Ammon's horn (tissue), 1 donor: Measurements from ENCODE around the gene PAPPA2.

Source experiments
- DNase-seq: peaks from one replicate; pipeline ENCODE4 v3.0.0-alpha.2; 2016; ENCODE audit warnings: low spot score

The PAPPA2 gene

GRCh38 chr1:176803042-176803441 lies 340.1 kb downstream of the PAPPA2 start:
- no peak for DNase-seq

- no peak for DNase-seq
These were observed 340.6 kb downstream of the PAPPA2 start for GRCh38 chr1:176803596-176803995.

- no peak for DNase-seq
These were observed 346.3 kb downstream of the PAPPA2 start for GRCh38 chr1:176809292-176809691.

- no peak for DNase-seq
These were observed 348.7 kb downstream of the PAPPA2 start for GRCh38 chr1:176811511-176812288.

- no peak for DNase-seq
These were observed 352.6 kb downstream of the PAPPA2 start for GRCh38 chr1:176815621-176816020.

GRCh38 chr1:176816232-176816631 lies 353.3 kb downstream of the PAPPA2 start:
- DNase-seq, result no peak

GRCh38 chr1:176820391-176821031 lies 357.5 kb downstream of the PAPPA2 start:
- no peak for DNase-seq

GRCh38 chr1:176826265-176826664 lies 363.3 kb downstream of the PAPPA2 start:
- DNase-seq, result no peak

GRCh38 chr1:176829261-176829660 lies 366.3 kb downstream of the PAPPA2 start:
- no peak for DNase-seq

- no peak for DNase-seq
These were observed 368.2 kb downstream of the PAPPA2 start for GRCh38 chr1:176831150-176831549.

- no peak for DNase-seq
These were observed 374.7 kb downstream of the PAPPA2 start for GRCh38 chr1:176837708-176838107.

GRCh38 chr1:176838276-176838995 lies 375.5 kb downstream of the PAPPA2 start:
- DNase-seq, result no peak

GRCh38 chr1:176839216-176839615 lies 376.2 kb downstream of the PAPPA2 start:
- no peak for DNase-seq

- no peak for DNase-seq
These were observed 378.3 kb downstream of the PAPPA2 start for GRCh38 chr1:176841238-176841637.

GRCh38 chr1:176843352-176844297 lies 380.6 kb downstream of the PAPPA2 start:
- DNase-seq, result peak; percentile 81

GRCh38 chr1:176847052-176847451 lies 384.1 kb downstream of the PAPPA2 start:
- no peak for DNase-seq

GRCh38 chr1:176849281-176849680 lies 386.3 kb downstream of the PAPPA2 start:
- DNase-seq, result no peak

- DNase-seq, result no peak
These were observed 387.9 kb downstream of the PAPPA2 start for GRCh38 chr1:176850871-176851270.

GRCh38 chr1:176852124-176852523 lies 389.1 kb downstream of the PAPPA2 start:
- DNase-seq, result no peak

GRCh38 chr1:176853503-176853902 lies 390.5 kb downstream of the PAPPA2 start:
- no peak for DNase-seq

GRCh38 chr1:176854121-176854520 lies 391.1 kb downstream of the PAPPA2 start:
- DNase-seq, result no peak
